ENCODE data around the gene COL15A1.

DNA sequence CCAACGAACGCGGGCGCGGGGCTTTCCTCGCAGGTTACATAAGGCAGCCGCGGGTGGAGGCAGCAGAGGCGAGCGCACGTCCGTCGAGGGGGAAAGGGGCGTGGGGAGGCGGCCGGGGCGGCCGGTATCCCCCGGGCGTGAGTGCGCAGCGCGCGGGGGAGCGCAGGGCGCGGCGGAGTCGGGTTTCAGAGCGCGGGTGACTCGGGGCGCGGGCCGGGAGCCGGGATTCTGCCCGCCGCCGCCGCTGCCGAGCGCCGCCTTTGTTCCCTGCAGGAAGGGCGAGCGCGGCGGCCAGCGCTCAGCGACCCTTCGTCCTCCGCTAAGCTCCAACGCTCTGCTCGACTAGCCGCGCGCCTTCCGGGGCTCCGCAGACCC is at the start of gene COL15A1:
- no peak for TF ChIP-seq CTCF (IDR thresholded peaks at IDR 0.05)
- TF ChIP-seq POLR2A (IDR thresholded peaks at IDR 0.05): no peak
